ENCODE data around the gene IL17C. TPM values are rescaled to one million over a fixed set of nuclear protein-coding genes. Genes with fewer than 3 reads are reported as not detected.

IL17C gene
- total and polyA plus RNA-seq, 8 donors = 0.87 to 1.2 TPM; not detected in 6

- intact Hi-C loops (cut with DNase I; ENCODE audit: low total_unique reads) = no loop called here
Measured at GRCh38 chr16:88677721-88678120, 39.3 kb downstream of the IL17C start.

GRCh38 chr16:88678224-88678979 lies 40.0 kb downstream of the IL17C start:
- no peak overlapping the region for H3K27ac ChIP-seq
- no peaks in the 10 kb centered on the region for H3K9me3 ChIP-seq
- intact Hi-C loops (cut with DNase I; ENCODE audit: low total_unique reads) = no loop called here
- peaks cover 0 to 17% (median 14%) of the 10 kb centered on the region in 4 donors for H3K4me1 ChIP-seq
- 49 to 73% (median 63%) methylated on average over 18 to 32 of the region's 32 CpGs for WGBS, 5 donors
- peaks cover 4 to 27% (median 9%) of the 10 kb centered on the region in 4 donors for H3K36me3 ChIP-seq
- H3K4me3 ChIP-seq = no peak overlapping the region
- no peak for TF ChIP-seq POLR2AphosphoS5 (IDR thresholded peaks at IDR 0.05)
- TF ChIP-seq EP300 (IDR thresholded peaks at IDR 0.05) = no peak
- DNase-seq = no peak
- peaks cover 0 to 42% (median 12%) of the 10 kb centered on the region in 3 donors for H3K27me3 ChIP-seq

More at GRCh38 chr16:88677721-88678120, 39.3 kb downstream of the IL17C start:
- H3K27ac ChIP-seq = no peak overlapping the region
- 75 to 85% (median 82%) methylated on average over 5 to 13 of the region's 13 CpGs for WGBS, 5 donors
- peaks cover 5 to 27% (median 10%) of the 10 kb centered on the region in 4 donors for H3K36me3 ChIP-seq
- no peaks in the 10 kb centered on the region for H3K9me3 ChIP-seq
- peaks cover 0 to 42% (median 12%) of the 10 kb centered on the region in 3 donors for H3K27me3 ChIP-seq
- DNase-seq = no peak
- no peak for TF ChIP-seq POLR2AphosphoS5 (IDR thresholded peaks at IDR 0.05)
- no peak for TF ChIP-seq EP300 (IDR thresholded peaks at IDR 0.05)
- TF ChIP-seq POLR2A (IDR thresholded peaks at IDR 0.05) = no peak
- TF ChIP-seq CTCF (IDR thresholded peaks at IDR 0.05) = no peak
- no peak overlapping the region for H3K4me3 ChIP-seq
- H3K4me1 ChIP-seq = peaks cover 0 to 17% (median 14%) of the 10 kb centered on the region in 4 donors

- Histone ChIP-seq H3K27me3 (peaks cover 0 to 64% (median 22%) of the 10 kb centered on the region in 3 donors), H3K4me1 (peaks cover 9 to 28% (median 24%) of the 10 kb centered on the region in 4 donors), H3K4me3 (no peak overlapping the region), H3K9me3 (no peaks in the 10 kb centered on the region), H3K27ac (peak overlapping the region in 2 of 5 donors; percentile 78 to 84), H3K36me3 (peaks cover 0 to 20% (median 4%) of the 10 kb centered on the region in 4 donors)
- 84 to 92% (median 90%) methylated on average over 4 to 5 of the region's 5 CpGs for WGBS, 5 donors
- intact Hi-C loops (cut with DNase I; ENCODE audit: low total_unique reads) = no loop called here
- TF ChIP-seq CTCF (IDR thresholded peaks at IDR 0.05) (no peak), POLR2A (IDR thresholded peaks at IDR 0.05) (no peak), POLR2AphosphoS5 (IDR thresholded peaks at IDR 0.05) (no peak), EP300 (IDR thresholded peaks at IDR 0.05) (no peak)
- DNase-seq = no peak
Measured at GRCh38 chr16:88680554-88681083, 42.2 kb downstream of the IL17C start.

- H3K9me3 ChIP-seq = no peaks in the 10 kb centered on the region
- 49 to 60% (median 54%) methylated on average over 9 to 31 of the region's 31 CpGs for WGBS, 5 donors
- peaks cover 0 to 70% (median 28%) of the 10 kb centered on the region in 3 donors for H3K27me3 ChIP-seq
- peaks cover 14 to 34% (median 30%) of the 10 kb centered on the region in 4 donors for H3K4me1 ChIP-seq
- DNase-seq = peak in 1 of 2 donors; percentile 75
- intact Hi-C loops (cut with DNase I; ENCODE audit: low total_unique reads) = no loop called here
- no peak overlapping the region for H3K4me3 ChIP-seq
- H3K36me3 ChIP-seq = peaks cover 0 to 18% (median 4%) of the 10 kb centered on the region in 4 donors
- TF ChIP-seq EP300 (IDR thresholded peaks at IDR 0.05) = no peak
- TF ChIP-seq CTCF (IDR thresholded peaks at IDR 0.05) = peak in 4 of 7 experiments; percentile 7 to 45 (median 32)
- TF ChIP-seq POLR2A (IDR thresholded peaks at IDR 0.05) = no peak
- H3K27ac ChIP-seq = peak overlapping the region in 4 of 5 donors; percentile 37 to 84 (median 70)
Measured at GRCh38 chr16:88681084-88681680, 42.8 kb downstream of the IL17C start.
